ENCODE results near the gene TMEM184A. TPM values are rescaled to one million over a fixed set of nuclear protein-coding genes. Genes with fewer than 3 reads are reported as not detected.

TMEM184A gene
- total and polyA plus RNA-seq, 2 of the 13 experiments (the other 11 are each of a cell fraction or from before 2014, with no cell fraction given): 9.5 to 20.4 TPM

GRCh38 chr7:1569833-1570632, 14.0 kb upstream of the TMEM184A start, which contains the start of gene PSMG3:
Gene PSMG3 (minus strand): TSS chr7:1570032. CDS start chr7:1569339, 693 bp downstream.
- ChIA-PET POLR2A (interaction anchor here (1.5 to 2.1 kb wide), 2 partner anchors 15 to 33 kb away, joined by 5 to 6 read pairs; partner anchors contain the start of gene TMEM184A), CTCF (ENCODE audit: low intra/inter-chr PET ratio, low total read pairs) (no interaction called here)
- Histone ChIP-seq H3K79me2 (ENCODE audit: insufficient read depth, low read length) (peaks cover 7% of the 10 kb centered on the region), H3K27me3 (ENCODE audit: control insufficient read depth in 1 of 2, insufficient read depth in 2 of 2, low read length in 2 of 2) (no peaks in the 10 kb centered on the region; a peak in 1 of 5 replicates), H3K4me1 (ENCODE audit: insufficient read depth, low read length) (peaks cover 37% of the 10 kb centered on the region), H3K4me3 (replicated peaks in 1 of 3; ENCODE audit: insufficient read depth in 1 of 3, low read depth in 2 of 3, low read length in 3 of 3) (peak within 1 kb of the TSS; percentile 68 to 96 (median 86)), H3K9ac (ENCODE audit: insufficient read depth, low read depth, low read length) (peak within 1 kb of the TSS; percentile 97), H3K27ac (ENCODE audit: extremely low read length, insufficient read depth, low read length) (peak within 1 kb of the TSS; percentile 87), H4K20me1 (ENCODE audit: insufficient read depth, low read length) (no peaks in the 10 kb centered on the region), H2AFZ (ENCODE audit: low read length) (no peak within 1 kb of the TSS), H3K9me3 (ENCODE audit: low read length) (no peaks in the 10 kb centered on the region), H3K36me3 (replicated peaks in 1 of 2; ENCODE audit: control insufficient read depth in 1 of 2, insufficient read depth in 2 of 2, low read length in 2 of 2) (peaks cover 2 to 14% of the 10 kb centered on the region in 2 experiments; a peak in 2 of 5 replicates), H3K4me2 (ENCODE audit: low read depth, low read length) (peak within 1 kb of the TSS; percentile 91)
- BruUV-seq (replicated peaks): no TSS peak
- intact Hi-C loops (cut with micrococcal nuclease; ENCODE audit: unreplicated experiment) (no loop called here), in situ Hi-C loops (cut with HindIII; ENCODE audit: extremely low pct_ligation_motif_present, low pct_unique_long_range_greater_than_20kb) (no loop called here)
- 2% methylated on average over 13 of the region's 95 CpGs for WGBS (ENCODE audit: low lambda C conversion rate)
- DNase-seq (ENCODE audit: low spot score) (peak; percentile 78), ATAC-seq (peak; percentile 96), FAIRE-seq (no peak)
- no peak for TF ChIP-seq HOXA9 (CRISPR knock-in tag; IDR thresholded peaks at IDR 0.05; ENCODE audit: borderline replicate concordance)
- no peak for TF ChIP-seq ZFP36 (IDR thresholded peaks at IDR 0.05; ENCODE audit: borderline replicate concordance, low read depth, low read length, partially characterized antibody)
- no peak for TF ChIP-seq THYN1 (CRISPR knock-in tag; IDR thresholded peaks at IDR 0.05; ENCODE audit: borderline replicate concordance, low read depth)
- no peak for TF ChIP-seq FOXP1 (IDR thresholded peaks at IDR 0.05)
- peak; percentile 32; the same call in 1 of the 2 replicates for TF ChIP-seq FOXP1 (CRISPR knock-in tag; IDR thresholded peaks at IDR 0.05)
- peak; percentile 42; the same call in 1 of the 2 replicates for TF ChIP-seq HDAC2 (CRISPR knock-in tag; IDR thresholded peaks at IDR 0.05)
- peak; percentile 62; the same call in 1 of the 2 replicates for TF ChIP-seq IKZF5 (CRISPR knock-in tag; IDR thresholded peaks at IDR 0.05)
- no peak for TF ChIP-seq ONECUT2 (CRISPR knock-in tag; IDR thresholded peaks at IDR 0.05)
- no peak for TF ChIP-seq SNAPC2 (CRISPR knock-in tag; IDR thresholded peaks at IDR 0.05)
- 0 out of 2 replicates have a peak, but pooled peaks have one; percentile 13 for TF ChIP-seq ZNF12 (CRISPR knock-in tag; IDR thresholded peaks at IDR 0.05)
- TF ChIP-seq ZNF788 (CRISPR knock-in tag; IDR thresholded peaks at IDR 0.05; ENCODE audit: borderline replicate concordance): peak; percentile 81; the same call in 1 of the 2 replicates
- peak; percentile 30 for TF ChIP-seq SKI (IDR thresholded peaks at IDR 0.05; ENCODE audit: partially characterized antibody)
- no peak for TF ChIP-seq ZSCAN29 (CRISPR knock-in tag; conservative IDR thresholded peaks at IDR 0.05)
- TF ChIP-seq MTA3 (CRISPR knock-in tag; IDR thresholded peaks at IDR 0.05): no peak
- no peak; the same call in 1 of the 2 replicates for TF ChIP-seq PAXIP1 (CRISPR knock-in tag; conservative IDR thresholded peaks at IDR 0.05)

All from HepG2 (cell line).